ENCODE data around the gene SGPP2.
"Not testable (repeated sequence)": the region's sequence is repeated elsewhere in the genome, so short reads cannot be mapped to it uniquely, and the experiment has no call there.

Gene SGPP2

DNA sequence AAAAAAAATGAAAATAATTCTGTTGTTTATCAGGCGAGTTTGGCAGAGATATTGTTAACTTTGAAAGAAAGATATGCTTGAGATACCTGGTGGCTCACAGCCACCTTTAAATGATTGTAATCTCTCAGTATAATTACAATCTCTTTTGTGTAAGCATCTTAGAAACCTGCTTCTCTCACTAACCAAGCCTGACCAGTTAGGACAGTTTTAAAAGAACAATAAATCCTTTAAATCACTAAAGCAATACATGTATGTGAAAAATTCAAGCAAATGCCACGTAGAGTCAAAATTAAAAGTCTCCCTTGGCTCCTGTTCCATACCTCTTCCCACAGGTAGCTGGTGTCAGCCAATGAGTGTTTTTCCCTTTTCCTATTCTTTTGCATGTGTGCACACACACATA is 15.7 kb upstream of the SGPP2 start:
- Histone ChIP-seq H3K4me1 (ENCODE audit: control insufficient read depth, insufficient read depth, low read length) (no peaks in the 10 kb centered on the region), H3K9me3 (ENCODE audit: control insufficient read depth in 2 of 2, low read length in 2 of 2) (no peaks in the 10 kb centered on the region), H3K27me3 (ENCODE audit: control insufficient read depth in 1 of 2, insufficient read depth in 2 of 2, low read length in 2 of 2) (no peaks in the 10 kb centered on the region), H3K27ac (ENCODE audit: low read length) (no peak overlapping the region), H3K4me3 (ENCODE audit: low read length in 2 of 2) (no peak overlapping the region), H3K36me3 (ENCODE audit: control insufficient read depth in 2 of 2, insufficient read depth in 2 of 2, low read length in 2 of 2) (no peaks in the 10 kb centered on the region), H3K9ac (ENCODE audit: low read length in 2 of 2) (no peak overlapping the region)

DNA sequence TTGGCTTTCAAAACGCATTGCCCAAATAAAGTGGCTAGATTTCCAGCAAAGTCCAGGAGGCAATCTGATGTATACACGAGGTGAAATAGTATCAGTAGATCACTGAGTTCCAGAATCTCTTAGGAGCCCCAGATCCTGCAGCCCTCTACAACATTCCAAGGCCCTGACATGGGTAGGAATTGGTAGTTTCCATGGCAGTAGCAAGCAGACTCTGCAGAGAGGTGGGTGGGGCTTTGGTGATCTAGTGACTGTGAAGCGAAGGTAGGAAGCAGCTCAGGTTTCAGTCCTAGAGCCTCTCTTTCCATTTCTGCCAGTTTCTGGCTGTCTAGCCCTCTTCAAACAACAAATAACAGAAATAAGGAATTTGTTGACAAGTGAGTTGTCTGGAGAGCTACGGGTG is 13.8 kb upstream of the SGPP2 start:
- Histone ChIP-seq H3K27me3 (ENCODE audit: control insufficient read depth in 1 of 2, insufficient read depth in 2 of 2, low read length in 2 of 2) (no peaks in the 10 kb centered on the region), H3K9me3 (ENCODE audit: control insufficient read depth in 2 of 2, low read length in 2 of 2) (no peaks in the 10 kb centered on the region), H3K9ac (ENCODE audit: low read length in 2 of 2) (no peak overlapping the region), H3K36me3 (ENCODE audit: control insufficient read depth in 2 of 2, insufficient read depth in 2 of 2, low read length in 2 of 2) (no peaks in the 10 kb centered on the region), H3K4me3 (ENCODE audit: low read length in 2 of 2) (no peak overlapping the region), H3K4me1 (ENCODE audit: control insufficient read depth, insufficient read depth, low read length) (no peaks in the 10 kb centered on the region), H3K27ac (ENCODE audit: low read length) (no peak overlapping the region)

DNA sequence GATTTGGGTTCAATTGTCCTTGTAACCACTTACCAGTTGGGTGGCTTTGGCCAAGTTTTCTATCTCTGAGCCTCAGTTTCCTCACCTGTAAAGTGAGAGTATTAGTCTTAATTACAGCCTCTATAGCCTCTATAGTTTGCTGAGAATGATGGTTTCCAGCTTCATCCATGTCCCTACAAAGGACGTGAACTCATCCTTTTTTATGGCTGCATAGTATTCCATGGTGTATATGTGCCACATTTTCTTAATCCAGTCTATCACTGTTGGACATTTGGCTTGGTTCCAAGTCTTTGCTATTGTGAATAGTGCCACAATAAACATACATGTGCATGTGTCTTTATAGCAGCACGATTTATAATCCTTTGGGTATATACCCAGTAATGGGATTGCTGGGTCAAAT is 12.0 kb upstream of the SGPP2 start:
- not testable (repeated sequence) for H3K4me3 ChIP-seq (ENCODE audit: low read length in 2 of 2); H3K27me3 ChIP-seq (ENCODE audit: control insufficient read depth in 1 of 2, insufficient read depth in 2 of 2, low read length in 2 of 2); H3K4me1 ChIP-seq (ENCODE audit: control insufficient read depth, insufficient read depth, low read length); H3K27ac ChIP-seq (ENCODE audit: low read length); H3K36me3 ChIP-seq (ENCODE audit: control insufficient read depth in 2 of 2, insufficient read depth in 2 of 2, low read length in 2 of 2); H3K9ac ChIP-seq (ENCODE audit: low read length in 2 of 2); H3K9me3 ChIP-seq (ENCODE audit: control insufficient read depth in 2 of 2, low read length in 2 of 2)

DNA sequence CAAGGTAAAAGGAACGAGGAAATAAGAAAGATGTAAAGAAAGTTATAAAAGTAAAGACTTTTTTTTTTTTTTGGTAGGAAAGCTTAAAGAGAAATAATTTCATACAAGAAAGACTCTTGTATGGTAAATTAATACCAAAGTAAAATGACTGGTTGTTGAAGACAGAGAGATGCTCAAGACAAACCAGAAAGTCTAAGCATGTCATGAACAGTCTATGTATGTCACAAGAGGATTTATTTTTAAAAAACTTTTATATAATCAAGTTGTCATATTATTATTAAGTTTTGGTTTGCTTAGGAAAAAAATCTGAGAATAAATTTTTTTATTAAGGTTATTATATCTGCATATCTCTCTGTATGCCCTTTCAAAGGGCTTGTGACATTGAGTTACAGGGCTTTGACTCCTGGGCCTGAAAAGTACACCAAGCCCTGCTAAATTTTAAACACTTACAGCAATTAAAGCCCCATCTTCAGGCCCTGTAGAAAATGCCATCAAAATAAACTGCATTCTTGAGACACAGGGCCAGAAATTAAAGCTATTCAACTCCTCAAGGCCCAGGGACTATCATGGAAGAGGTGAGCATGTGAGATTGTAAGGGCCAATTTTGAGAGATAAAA is 10.9 kb upstream of the SGPP2 start:
- no peak overlapping the region for H3K27ac ChIP-seq (ENCODE audit: low read length)
- no peaks in the 10 kb centered on the region for H3K9me3 ChIP-seq (ENCODE audit: control insufficient read depth in 2 of 2, low read length in 2 of 2)
- no peaks in the 10 kb centered on the region for H3K36me3 ChIP-seq (ENCODE audit: control insufficient read depth in 2 of 2, insufficient read depth in 2 of 2, low read length in 2 of 2)
- H3K27me3 ChIP-seq (ENCODE audit: control insufficient read depth in 1 of 2, insufficient read depth in 2 of 2, low read length in 2 of 2): no peaks in the 10 kb centered on the region
- H3K9ac ChIP-seq (ENCODE audit: low read length in 2 of 2): no peak overlapping the region
- no peaks in the 10 kb centered on the region for H3K4me1 ChIP-seq (ENCODE audit: control insufficient read depth, insufficient read depth, low read length)
- H3K4me3 ChIP-seq (ENCODE audit: low read length in 2 of 2): no peak overlapping the region

DNA sequence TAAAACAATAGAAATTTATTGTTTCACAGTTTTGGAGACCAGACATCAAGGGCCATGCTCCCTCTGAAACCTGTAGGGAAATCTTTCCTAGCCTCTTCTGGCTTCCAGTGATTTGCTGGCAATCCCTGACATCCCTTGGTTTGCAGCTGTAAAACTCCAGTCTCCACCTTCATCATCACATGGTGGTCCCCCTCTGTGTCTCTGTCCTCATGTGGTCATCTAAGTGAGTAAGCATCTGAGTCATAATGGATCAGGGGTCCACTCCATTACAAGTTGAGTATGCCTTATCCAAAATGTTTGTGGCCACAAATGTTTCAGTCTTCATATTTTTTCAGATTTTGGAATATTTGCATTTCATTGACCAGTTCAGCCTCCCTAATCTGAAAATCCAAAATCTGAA is 5.6 kb upstream of the SGPP2 start:
- Histone ChIP-seq H3K36me3 (ENCODE audit: control insufficient read depth in 2 of 2, insufficient read depth in 2 of 2, low read length in 2 of 2) (no peaks in the 10 kb centered on the region), H3K4me3 (ENCODE audit: low read length in 2 of 2) (no peak overlapping the region), H3K27me3 (ENCODE audit: control insufficient read depth in 1 of 2, insufficient read depth in 2 of 2, low read length in 2 of 2) (peaks cover 6 to 22% of the 10 kb centered on the region in 2 donors), H3K9ac (ENCODE audit: low read length in 2 of 2) (no peak overlapping the region), H3K27ac (ENCODE audit: low read length) (no peak overlapping the region), H3K9me3 (ENCODE audit: control insufficient read depth in 2 of 2, low read length in 2 of 2) (no peaks in the 10 kb centered on the region), H3K4me1 (ENCODE audit: control insufficient read depth, insufficient read depth, low read length) (no peaks in the 10 kb centered on the region)

DNA sequence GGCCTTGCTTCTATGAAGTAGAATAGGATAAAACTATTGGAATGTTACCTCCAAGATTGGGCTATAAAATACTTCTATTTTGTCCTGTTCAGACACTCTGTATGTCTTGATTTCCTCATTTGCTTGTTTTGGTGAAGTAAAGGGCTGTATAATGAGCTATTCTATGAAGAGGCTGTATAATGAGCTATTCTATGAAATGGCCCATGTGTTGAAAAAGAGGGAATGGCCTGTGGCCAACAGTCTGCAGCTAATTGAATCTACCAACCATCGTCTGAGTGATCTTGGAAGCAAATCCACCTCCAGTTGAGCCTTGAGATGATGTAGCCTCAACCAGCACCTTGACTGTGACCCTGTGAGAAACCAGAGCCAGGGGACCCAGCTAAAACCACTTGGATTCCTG is 3.8 kb upstream of the SGPP2 start:
- no peaks in the 10 kb centered on the region for H3K36me3 ChIP-seq (ENCODE audit: control insufficient read depth in 2 of 2, insufficient read depth in 2 of 2, low read length in 2 of 2)
- no peak overlapping the region for H3K4me3 ChIP-seq (ENCODE audit: low read length in 2 of 2)
- peaks cover 10% of the 10 kb centered on the region for H3K4me1 ChIP-seq (ENCODE audit: control insufficient read depth, insufficient read depth, low read length)
- H3K9me3 ChIP-seq (ENCODE audit: control insufficient read depth in 2 of 2, low read length in 2 of 2): no peaks in the 10 kb centered on the region
- H3K27me3 ChIP-seq (ENCODE audit: control insufficient read depth in 1 of 2, insufficient read depth in 2 of 2, low read length in 2 of 2): peaks cover 14 to 39% of the 10 kb centered on the region in 2 donors
- H3K27ac ChIP-seq (ENCODE audit: low read length): no peak overlapping the region
- no peak overlapping the region for H3K9ac ChIP-seq (ENCODE audit: low read length in 2 of 2)

DNA sequence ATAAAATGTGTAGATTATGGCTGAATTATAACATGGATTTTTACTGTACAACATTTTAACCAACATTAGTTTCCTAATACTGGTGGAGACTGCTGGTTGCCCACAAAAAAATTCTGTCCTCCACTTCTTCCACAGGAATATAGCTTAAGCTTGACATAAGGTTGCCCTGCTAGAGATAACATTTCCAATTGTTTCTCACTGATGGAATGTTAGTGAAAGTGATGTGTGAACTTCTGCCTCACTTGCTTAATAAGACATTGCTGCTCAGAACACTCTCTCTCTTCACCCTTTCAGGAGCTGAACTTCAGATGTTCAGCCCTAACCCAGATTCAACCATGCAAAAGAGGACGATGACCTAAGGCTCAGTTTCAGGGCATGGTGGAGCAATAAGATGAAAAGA is 2.7 kb upstream of the SGPP2 start:
- Histone ChIP-seq H3K9ac (ENCODE audit: low read length in 2 of 2) (no peak overlapping the region), H3K27me3 (ENCODE audit: control insufficient read depth in 1 of 2, insufficient read depth in 2 of 2, low read length in 2 of 2) (peaks cover 14 to 42% of the 10 kb centered on the region in 2 donors), H3K36me3 (ENCODE audit: control insufficient read depth in 2 of 2, insufficient read depth in 2 of 2, low read length in 2 of 2) (no peaks in the 10 kb centered on the region), H3K4me3 (ENCODE audit: low read length in 2 of 2) (no peak overlapping the region), H3K4me1 (ENCODE audit: control insufficient read depth, insufficient read depth, low read length) (peaks cover 10% of the 10 kb centered on the region), H3K9me3 (ENCODE audit: control insufficient read depth in 2 of 2, low read length in 2 of 2) (no peaks in the 10 kb centered on the region), H3K27ac (ENCODE audit: low read length) (no peak overlapping the region)

DNA sequence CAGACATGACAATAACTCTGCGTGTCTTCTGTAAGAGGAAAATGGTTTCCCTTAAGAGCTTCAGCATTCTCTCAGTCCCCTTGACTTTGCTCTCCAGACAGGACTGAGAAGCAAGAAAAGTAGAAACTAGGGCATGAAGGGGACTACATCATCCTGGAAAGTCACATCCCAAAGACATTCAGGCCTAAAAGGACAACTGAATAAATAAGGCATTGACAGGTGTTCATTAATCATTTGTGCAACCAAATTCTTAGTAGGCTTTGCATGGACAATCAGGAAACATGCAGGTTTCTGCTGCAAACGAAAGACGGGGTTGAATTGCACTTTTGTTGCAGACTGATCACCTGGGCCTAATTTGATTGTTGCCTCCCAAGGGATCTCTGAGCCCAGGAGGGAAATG is 1.2 kb upstream of the SGPP2 start:
- peaks cover 14 to 42% of the 10 kb centered on the region in 2 donors for H3K27me3 ChIP-seq (ENCODE audit: control insufficient read depth in 1 of 2, insufficient read depth in 2 of 2, low read length in 2 of 2)
- no peak overlapping the region for H3K27ac ChIP-seq (ENCODE audit: low read length)
- no peaks in the 10 kb centered on the region for H3K36me3 ChIP-seq (ENCODE audit: control insufficient read depth in 2 of 2, insufficient read depth in 2 of 2, low read length in 2 of 2)
- no peak overlapping the region for H3K4me3 ChIP-seq (ENCODE audit: low read length in 2 of 2)
- H3K9ac ChIP-seq (ENCODE audit: low read length in 2 of 2): no peak overlapping the region
- peaks cover 10% of the 10 kb centered on the region for H3K4me1 ChIP-seq (ENCODE audit: control insufficient read depth, insufficient read depth, low read length)
- H3K9me3 ChIP-seq (ENCODE audit: control insufficient read depth in 2 of 2, low read length in 2 of 2): no peaks in the 10 kb centered on the region

DNA sequence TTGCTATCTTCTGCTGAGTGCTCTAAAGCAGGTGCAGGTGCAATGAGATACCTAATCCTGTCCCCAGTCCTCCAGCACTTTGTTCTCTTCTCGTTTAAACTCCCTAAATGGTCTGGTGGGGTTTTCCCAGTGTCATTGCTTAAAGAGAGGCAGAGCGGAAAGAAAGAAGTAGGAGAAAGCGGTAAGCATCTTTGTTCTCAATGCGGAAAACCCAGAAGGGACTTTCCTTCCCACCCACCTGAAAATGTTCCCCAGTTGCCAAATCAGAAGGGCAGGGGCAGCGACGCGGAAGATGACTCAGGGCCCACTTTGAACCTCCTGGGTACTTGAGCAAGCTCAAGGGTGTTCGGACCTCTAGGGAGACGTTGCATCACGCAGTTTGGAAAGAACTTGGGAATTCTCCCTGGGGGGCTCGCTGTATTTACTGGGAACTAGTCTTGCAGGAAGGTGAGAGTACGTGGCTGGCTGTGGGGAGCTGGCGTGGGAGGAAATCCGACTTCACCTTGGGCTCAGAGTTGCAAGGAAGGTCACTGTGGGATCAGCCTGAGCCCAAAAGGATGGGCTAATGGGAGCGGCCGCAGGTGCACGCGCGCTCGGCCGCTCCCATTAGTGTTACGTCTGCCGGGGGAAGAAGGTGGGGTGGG is 589 bp upstream of the SGPP2 start:
- Histone ChIP-seq H3K9me3 (ENCODE audit: control insufficient read depth in 2 of 2, low read length in 2 of 2) (no peaks in the 10 kb centered on the region), H3K4me3 (ENCODE audit: low read length in 2 of 2) (peak overlapping the region in 1 of 2 donors; percentile 66), H3K9ac (ENCODE audit: low read length in 2 of 2) (no peak overlapping the region), H3K4me1 (ENCODE audit: control insufficient read depth, insufficient read depth, low read length) (peaks cover 10% of the 10 kb centered on the region), H3K27me3 (ENCODE audit: control insufficient read depth in 1 of 2, insufficient read depth in 2 of 2, low read length in 2 of 2) (peaks cover 14 to 42% of the 10 kb centered on the region in 2 donors), H3K36me3 (ENCODE audit: control insufficient read depth in 2 of 2, insufficient read depth in 2 of 2, low read length in 2 of 2) (no peaks in the 10 kb centered on the region), H3K27ac (ENCODE audit: low read length) (no peak overlapping the region)

DNA sequence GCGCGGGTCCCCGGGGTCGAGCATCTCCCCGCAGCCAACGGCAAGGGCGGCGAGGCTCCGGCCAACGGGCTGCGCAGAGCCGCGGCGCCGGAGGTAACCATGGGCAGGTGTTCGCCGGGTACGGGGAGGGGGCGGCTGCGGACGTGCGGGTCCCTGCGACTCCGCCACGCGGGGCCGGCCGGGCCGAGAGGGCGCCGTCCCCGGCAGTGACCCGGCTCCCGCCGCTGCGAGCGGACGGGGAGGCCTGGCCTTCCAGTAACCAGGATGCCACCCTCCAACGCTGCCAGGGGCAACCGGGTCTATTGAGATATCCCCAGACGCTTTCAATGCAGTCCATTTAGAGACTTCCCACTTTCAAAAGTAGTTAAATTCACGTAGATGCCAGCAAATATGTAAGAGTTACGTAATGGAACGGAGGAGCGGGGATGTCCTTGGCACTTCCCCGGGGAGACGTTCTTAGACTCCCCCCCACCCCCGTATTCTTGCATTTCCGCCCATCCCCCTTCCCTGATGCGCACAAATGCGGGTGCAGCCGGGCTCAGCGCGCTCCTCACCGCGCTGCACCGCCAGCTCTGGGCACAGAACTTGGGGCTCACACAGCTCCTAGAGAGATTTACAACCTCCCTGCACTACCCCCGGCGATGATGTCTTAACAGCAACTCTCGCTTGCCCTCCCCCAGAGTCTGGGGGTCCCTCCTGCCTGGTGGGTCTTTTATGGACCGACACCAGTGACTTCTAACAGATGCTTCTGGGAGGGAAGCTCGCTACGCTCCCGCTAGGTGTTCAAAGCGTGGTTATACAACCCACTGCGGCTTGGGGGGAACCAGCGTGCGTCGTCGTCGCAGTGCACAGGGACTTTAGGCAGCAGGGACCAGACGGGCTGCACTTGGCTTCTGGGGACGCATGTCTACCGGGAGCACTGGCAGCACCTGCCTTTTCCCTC is 657 bp downstream of the SGPP2 start:
- Histone ChIP-seq H3K4me1 (ENCODE audit: control insufficient read depth, insufficient read depth, low read length) (peaks cover 10% of the 10 kb centered on the region), H3K27ac (ENCODE audit: low read length) (no peak overlapping the region), H3K4me3 (ENCODE audit: low read length in 2 of 2) (peak overlapping the region; percentile 56 to 66), H3K27me3 (ENCODE audit: control insufficient read depth in 1 of 2, insufficient read depth in 2 of 2, low read length in 2 of 2) (peaks cover 14 to 42% of the 10 kb centered on the region in 2 donors), H3K9ac (ENCODE audit: low read length in 2 of 2) (peak overlapping the region in 1 of 2 donors; percentile 36), H3K36me3 (ENCODE audit: control insufficient read depth in 2 of 2, insufficient read depth in 2 of 2, low read length in 2 of 2) (no peaks in the 10 kb centered on the region), H3K9me3 (ENCODE audit: control insufficient read depth in 2 of 2, low read length in 2 of 2) (no peaks in the 10 kb centered on the region)

All from stomach smooth muscle (tissue), 2 donors.